ENCODE data around the gene STAT5B.
"Not testable (repeated sequence)": the region's sequence is repeated elsewhere in the genome, so short reads cannot be mapped to it uniquely, and the experiment has no call there.

DNA sequence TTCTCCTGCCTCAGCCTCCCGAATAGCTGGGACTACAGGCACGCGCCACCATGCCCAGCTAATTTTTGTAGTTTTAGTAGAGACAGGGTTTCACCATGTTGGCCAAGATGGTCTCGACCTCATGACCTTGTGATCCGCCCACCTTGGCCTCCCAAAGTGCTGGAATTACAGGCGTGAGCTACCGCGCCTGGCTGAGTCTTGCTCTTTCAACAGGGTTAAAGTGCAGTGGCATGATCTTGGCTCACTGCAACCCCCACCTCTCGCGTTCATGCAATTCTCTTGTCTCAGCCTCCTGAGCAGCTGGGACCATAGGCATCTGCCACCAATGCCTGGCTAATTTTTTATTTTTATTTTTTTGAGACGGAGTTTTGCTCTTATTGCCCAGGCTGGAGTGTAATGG is 31.0 kb downstream of the STAT5B start:
- TF ChIP-seq CTCF, POLR2A (IDR thresholded peaks at IDR 0.05): not testable (repeated sequence)
